Osteoblast (primary cell): ENCODE results near the gene SHISA6. TPM values are rescaled to one million over a fixed set of nuclear protein-coding genes. Genes with fewer than 3 reads are reported as not detected.

Experiments used
- DNase-seq: peaks from one replicate; pipeline ENCODE4 v3.0.0; 2011; ENCODE audit warnings: low spot score, mixed read lengths; ENCODE audit not compliant: insufficient read length; ENCODE audit errors: missing footprints
- H2AFZ ChIP-seq: 2 replicates; pipeline ENCODE4 v1.6.0; 2011; ENCODE audit warnings: mild to moderate bottlenecking, low read length
- H3K27ac ChIP-seq: 2 replicates; pipeline ENCODE4 v1.5.1; 2011; ENCODE audit warnings: mild to moderate bottlenecking, low read depth, low read length, moderate library complexity
- H3K27me3 ChIP-seq: 2 replicates; pipeline ENCODE4 v1.6.0; 2012; ENCODE audit warnings: mild to moderate bottlenecking, control low read depth, inconsistent platforms, low read length, moderate library complexity; ENCODE audit not compliant: insufficient read depth
- H3K36me3 ChIP-seq: 2 replicates; pipeline ENCODE4 v1.5.1; 2011; ENCODE audit warnings: mild to moderate bottlenecking, low read length, control low read depth, moderate library complexity; ENCODE audit not compliant: insufficient read depth
- H3K4me1 ChIP-seq: 2 replicates; pipeline ENCODE4 v1.5.1; 2011; ENCODE audit warnings: mild to moderate bottlenecking, low read length, control low read depth, moderate library complexity; ENCODE audit not compliant: insufficient read depth
- H3K4me2 ChIP-seq: 2 replicates; pipeline ENCODE4 v1.6.0; 2011; ENCODE audit warnings: mild to moderate bottlenecking, low read length; ENCODE audit not compliant: insufficient read depth
- H3K4me3 ChIP-seq: fragments of 200-600 bp; sonication (generic); 3 replicates; pipeline ENCODE4 v1.5.1; 2012; ENCODE audit warnings: mild to moderate bottlenecking, low read length, inconsistent platforms; ENCODE audit not compliant: insufficient read depth
- H3K79me2 ChIP-seq: 2 replicates; pipeline ENCODE4 v1.6.0; 2012; ENCODE audit warnings: mild to moderate bottlenecking, low read length, control low read depth, inconsistent platforms; ENCODE audit not compliant: insufficient read depth
- H3K9me3 ChIP-seq: 2 replicates; pipeline ENCODE4 v1.5.1; 2011; ENCODE audit warnings: low read depth, low read length, control low read depth
- H4K20me1 ChIP-seq: 2 replicates; pipeline ENCODE4 v1.6.0; 2012; ENCODE audit warnings: mild to moderate bottlenecking, low read length, control low read depth; ENCODE audit not compliant: insufficient read depth
- CTCF ChIP-seq: IDR thresholded peaks from 2 replicates; pipeline ENCODE4 v1.5.1; 2011; ENCODE audit warnings: mild to moderate bottlenecking, low read depth, low read length, moderate library complexity; ENCODE audit errors: extremely low read depth
- total RNA-seq: library from RNA; depleted of rRNA; stranded (reverse); fragments of >200 nt; gene quantifications from 2 replicates; pipeline ENCODE4 v1.2.3, GENCODE V29; 2012

Gene SHISA6
- total RNA-seq, 1 donor = not detected

GRCh38 chr17:11580677-11581076 is 339.7 kb downstream of the SHISA6 start:
- peaks cover 5% of the 10 kb centered on the region for H3K9me3 ChIP-seq
- no peak overlapping the region for H3K4me3 ChIP-seq
- no peak for TF ChIP-seq CTCF
- no peaks in the 10 kb centered on the region for H4K20me1 ChIP-seq
- no peak overlapping the region for H3K27ac ChIP-seq
- no peak for DNase-seq
- H3K79me2 ChIP-seq = no peaks in the 10 kb centered on the region
- H3K36me3 ChIP-seq = no peaks in the 10 kb centered on the region
- no peak overlapping the region for H3K4me2 ChIP-seq
- H3K4me1 ChIP-seq = no peaks in the 10 kb centered on the region
- H2AFZ ChIP-seq = no peak overlapping the region
- H3K27me3 ChIP-seq = no peaks in the 10 kb centered on the region

GRCh38 chr17:11582217-11582616 is 341.2 kb downstream of the SHISA6 start:
- Histone ChIP-seq H3K9me3 (peaks cover 3% of the 10 kb centered on the region), H4K20me1 (no peaks in the 10 kb centered on the region), H3K4me3 (no peak overlapping the region), H3K4me1 (no peaks in the 10 kb centered on the region), H3K79me2 (no peaks in the 10 kb centered on the region), H3K27me3 (no peaks in the 10 kb centered on the region), H3K4me2 (no peak overlapping the region), H2AFZ (no peak overlapping the region), H3K27ac (no peak overlapping the region), H3K36me3 (no peaks in the 10 kb centered on the region)
- no peak for DNase-seq
- no peak for TF ChIP-seq CTCF

GRCh38 chr17:11583306-11583992 is 342.4 kb downstream of the SHISA6 start:
- Histone ChIP-seq H3K4me3 (no peak overlapping the region), H3K4me1 (no peaks in the 10 kb centered on the region), H3K9me3 (peaks cover 3% of the 10 kb centered on the region), H3K27me3 (no peaks in the 10 kb centered on the region), H3K27ac (no peak overlapping the region), H3K36me3 (no peaks in the 10 kb centered on the region), H3K79me2 (no peaks in the 10 kb centered on the region), H3K4me2 (no peak overlapping the region), H4K20me1 (no peaks in the 10 kb centered on the region), H2AFZ (no peak overlapping the region)
- TF ChIP-seq CTCF = no peak
- no peak for DNase-seq

GRCh38 chr17:11589716-11590115 is 348.7 kb downstream of the SHISA6 start:
- Histone ChIP-seq H3K4me3 (no peak overlapping the region), H3K4me2 (no peak overlapping the region), H3K4me1 (no peaks in the 10 kb centered on the region)

More at GRCh38 chr17:11589716-11590115, 348.7 kb downstream of the SHISA6 start:
- no peak overlapping the region for H3K27ac ChIP-seq
- TF ChIP-seq CTCF = no peak
- DNase-seq = no peak
- H3K9me3 ChIP-seq = peaks cover 3% of the 10 kb centered on the region
- H3K36me3 ChIP-seq = no peaks in the 10 kb centered on the region
- no peaks in the 10 kb centered on the region for H3K27me3 ChIP-seq
- H2AFZ ChIP-seq = no peak overlapping the region
- H3K79me2 ChIP-seq = no peaks in the 10 kb centered on the region
- no peaks in the 10 kb centered on the region for H4K20me1 ChIP-seq
